ENCODE results near the gene PCOLCE2.

GRCh38 chr3:142878649-142879300, 10.1 kb downstream of the PCOLCE2 start:
- TF ChIP-seq TEAD4 (CRISPR knock-in tag; IDR thresholded peaks at IDR 0.05), result no peak
- TF ChIP-seq MXD4 (CRISPR knock-in tag; IDR thresholded peaks at IDR 0.05; ENCODE audit: borderline replicate concordance), result no peak
- no peak for TF ChIP-seq CTCF (IDR thresholded peaks at IDR 0.05)
- no peak for TF ChIP-seq MAX (CRISPR knock-in tag; IDR thresholded peaks at IDR 0.05)
- TF ChIP-seq ZNF281 (CRISPR knock-in tag; IDR thresholded peaks at IDR 0.05), result no peak
- no peak for TF ChIP-seq STAT6 (CRISPR knock-in tag; conservative IDR thresholded peaks at IDR 0.05; ENCODE audit: low read depth)
- TF ChIP-seq ESRRA (CRISPR knock-in tag; IDR thresholded peaks at IDR 0.05; ENCODE audit: borderline replicate concordance), result no peak
- TF ChIP-seq SP1 (CRISPR knock-in tag; conservative IDR thresholded peaks at IDR 0.05), result no peak
- TF ChIP-seq ELF4 (CRISPR knock-in tag; IDR thresholded peaks at IDR 0.05; ENCODE audit: low read depth), result no peak
- TF ChIP-seq ZNF425 (CRISPR knock-in tag; conservative IDR thresholded peaks at IDR 0.05), result no peak
- no peak for TF ChIP-seq NR3C1 (CRISPR knock-in tag; conservative IDR thresholded peaks at IDR 0.05; ENCODE audit: low read depth)
